Measurements from ENCODE around the gene DEF6. TPM values are rescaled to one million over a fixed set of nuclear protein-coding genes. Genes with fewer than 3 reads are reported as not detected.

DEF6 gene
- total RNA-seq, 1 experiment from 2014 or later: 5.6 TPM

DNA sequence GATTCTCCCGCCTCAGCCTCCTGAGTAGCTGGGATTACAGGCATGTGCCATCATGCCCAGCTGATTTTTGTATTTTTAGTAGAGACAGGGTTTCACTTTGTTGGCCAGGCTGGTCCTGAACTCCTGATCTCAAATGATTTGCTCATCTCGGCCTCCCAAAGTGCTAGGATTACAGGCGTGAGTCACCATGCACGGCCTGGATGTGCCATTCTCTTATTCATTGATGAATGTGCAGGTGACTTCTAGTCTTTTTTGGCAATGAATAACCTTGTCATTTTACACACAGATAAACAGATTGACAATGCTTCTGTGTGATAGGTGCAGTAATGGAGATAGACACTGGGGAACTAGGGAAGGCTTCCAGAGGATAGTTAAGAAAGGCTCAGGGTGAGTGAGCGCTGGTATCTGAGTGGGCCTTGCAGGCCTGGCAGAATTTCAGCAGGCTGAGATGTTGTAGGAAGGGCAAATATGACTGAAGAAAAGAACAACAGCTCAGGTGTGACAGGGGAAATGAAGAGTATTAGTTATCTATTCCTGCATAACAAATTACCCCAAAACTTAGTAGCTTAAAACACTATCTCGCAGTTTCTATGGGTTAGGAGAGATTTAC lies 68.1 kb downstream of the DEF6 start:
- Histone ChIP-seq H2AK5ac (ENCODE audit: insufficient read length, low read length) (no peak overlapping the region), H3K27ac (ENCODE audit: insufficient read length, low read depth, low read length) (no peak overlapping the region), H3K23me2 (ENCODE audit: insufficient read length, low read depth, low read length, poor library complexity, severe bottlenecking) (no peaks in the 10 kb centered on the region), H2BK120ac (ENCODE audit: low read depth, low read length, poor library complexity, severe bottlenecking) (no peak overlapping the region), H3K9ac (ENCODE audit: extremely low read depth, insufficient read length, low read length) (no peak overlapping the region), H4K20me1 (ENCODE audit: control insufficient read depth, insufficient read depth, insufficient read length) (no peaks in the 10 kb centered on the region), H3K79me2 (ENCODE audit: insufficient read depth, low read length) (no peaks in the 10 kb centered on the region), H3T11ph (ENCODE audit: low read length) (no peak overlapping the region), H3K23ac (ENCODE audit: insufficient read length, low read depth, low read length) (no peak overlapping the region), H3K27me3 (ENCODE audit: insufficient read depth, low read length) (no peaks in the 10 kb centered on the region), H3K79me1 (ENCODE audit: insufficient read depth, low read depth, low read length, poor library complexity, severe bottlenecking) (no peaks in the 10 kb centered on the region), H2BK20ac (ENCODE audit: low read depth, low read length, poor library complexity, severe bottlenecking) (no peak overlapping the region), H3K4me1 (ENCODE audit: insufficient read depth, low read length) (peaks cover 7% of the 10 kb centered on the region; the same call in 1 of the 2 replicates), H2BK5ac (ENCODE audit: insufficient read length, low read length) (no peak overlapping the region), H3K4ac (ENCODE audit: low read depth, low read length) (no peak overlapping the region), H2BK12ac (ENCODE audit: insufficient read length, low read depth, low read length) (no peak overlapping the region), H3K14ac (ENCODE audit: insufficient read depth, low read length) (no peak overlapping the region), H3K56ac (ENCODE audit: insufficient read length, low read depth, low read length) (no peak overlapping the region), H3K4me2 (ENCODE audit: insufficient read depth, insufficient read length, low read length) (no peak overlapping the region), H4K91ac (ENCODE audit: insufficient read length, low read depth, low read length) (no peak overlapping the region), H4K8ac (replicated peaks; ENCODE audit: insufficient read length, low read depth, low read length) (no peak overlapping the region), H2AFZ (ENCODE audit: low read length) (no peak overlapping the region), H3K9me3 (ENCODE audit: control insufficient read depth, low read depth, low read length) (no peaks in the 10 kb centered on the region), H4K5ac (ENCODE audit: insufficient read length, low read depth, low read length) (no peak overlapping the region), H2BK15ac (ENCODE audit: low read depth, low read length) (no peak overlapping the region), H3K18ac (ENCODE audit: insufficient read length, low read depth, low read length) (no peak overlapping the region)
- Mint-ChIP-seq H3K27ac (peak overlapping the region in 1 of 3 experiments; percentile 1; a peak in 1 of 7 replicates), H3K4me3 (no peak overlapping the region), H3K36me3 (ENCODE audit: insufficient read depth in 1 of 3, low read depth in 3 of 3) (peaks cover 0 to 2% (median 0%) of the 10 kb centered on the region in 3 experiments; a peak in 3 of 7 replicates), H3K27me3 (ENCODE audit: low read depth) (no peaks in the 10 kb centered on the region), H3K9me3 (no peaks in the 10 kb centered on the region), H3K4me1 (peaks cover 21 to 26% of the 10 kb centered on the region in 2 experiments)
- TF ChIP-seq, protein P1, sequence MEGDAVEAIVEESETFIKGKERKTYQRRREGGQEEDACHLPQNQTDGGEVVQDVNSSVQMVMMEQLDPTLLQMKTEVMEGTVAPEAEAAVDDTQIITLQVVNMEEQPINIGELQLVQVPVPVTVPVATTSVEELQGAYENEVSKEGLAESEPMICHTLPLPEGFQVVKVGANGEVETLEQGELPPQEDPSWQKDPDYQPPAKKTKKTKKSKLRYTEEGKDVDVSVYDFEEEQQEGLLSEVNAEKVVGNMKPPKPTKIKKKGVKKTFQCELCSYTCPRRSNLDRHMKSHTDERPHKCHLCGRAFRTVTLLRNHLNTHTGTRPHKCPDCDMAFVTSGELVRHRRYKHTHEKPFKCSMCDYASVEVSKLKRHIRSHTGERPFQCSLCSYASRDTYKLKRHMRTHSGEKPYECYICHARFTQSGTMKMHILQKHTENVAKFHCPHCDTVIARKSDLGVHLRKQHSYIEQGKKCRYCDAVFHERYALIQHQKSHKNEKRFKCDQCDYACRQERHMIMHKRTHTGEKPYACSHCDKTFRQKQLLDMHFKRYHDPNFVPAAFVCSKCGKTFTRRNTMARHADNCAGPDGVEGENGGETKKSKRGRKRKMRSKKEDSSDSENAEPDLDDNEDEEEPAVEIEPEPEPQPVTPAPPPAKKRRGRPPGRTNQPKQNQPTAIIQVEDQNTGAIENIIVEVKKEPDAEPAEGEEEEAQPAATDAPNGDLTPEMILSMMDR (conservative IDR thresholded peaks at IDR 0.05): no peak
- no CpG with 5 or more reads among the region's 6 CpGs for WGBS (ENCODE audit: extremely low coverage, insufficient read length, low lambda C conversion rate)
- no peak for DNase-seq
